CD4-positive, alpha-beta T cell treated with Interleukin-21 for 1 hour (primary cell): ENCODE measurements around the gene ARF6.

Experiments
- DNase-seq: peaks from one replicate; pipeline ENCODE4 v3.0.0-alpha.2; 2020

The ARF6 gene

DNA sequence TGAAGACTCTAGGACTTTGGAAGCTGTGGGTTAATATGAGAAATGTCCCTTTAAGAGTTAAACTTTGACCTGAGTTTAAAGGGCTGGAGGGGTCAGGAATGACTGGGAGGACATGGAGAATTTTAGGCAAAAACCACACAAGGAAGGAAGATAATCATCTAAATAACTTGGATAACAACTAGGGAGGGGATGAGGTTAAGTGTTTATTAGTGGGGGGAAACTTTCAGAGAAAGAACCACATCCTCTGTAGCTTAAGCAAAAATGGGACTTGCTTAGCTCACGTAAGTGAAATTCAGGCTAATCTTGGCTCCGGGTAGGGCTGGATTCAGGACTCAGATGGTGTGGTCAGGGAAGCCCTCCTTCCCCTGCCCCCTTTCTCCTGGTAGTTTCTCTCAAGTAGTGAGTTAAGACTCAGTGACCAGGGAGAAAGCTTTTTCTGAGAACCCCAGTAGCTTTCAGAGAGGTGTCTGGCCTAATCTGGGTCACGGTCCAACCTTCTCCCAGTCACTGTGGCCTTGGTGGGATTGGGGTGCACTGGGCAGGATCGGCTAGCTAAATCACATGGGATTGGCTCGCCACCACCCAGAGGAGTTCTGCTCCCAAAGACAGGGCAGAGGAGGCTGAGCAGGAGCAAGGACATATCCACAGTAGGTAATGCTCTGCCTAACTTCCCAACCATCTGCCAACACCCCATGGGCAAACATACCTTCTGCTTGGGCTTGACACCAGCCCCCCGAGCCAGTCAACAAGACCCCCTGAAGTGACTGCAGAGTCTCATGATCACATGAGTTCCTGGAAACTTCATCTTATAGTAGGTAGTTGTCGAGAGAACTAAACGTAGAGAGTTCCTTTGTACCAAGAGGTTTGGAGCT, 52.8 kb downstream of the ARF6 start:
- peak; percentile 29 for DNase-seq
